ENCODE measurements around the gene GPC6. TPM values are rescaled to one million over a fixed set of nuclear protein-coding genes. Genes with fewer than 3 reads are reported as not detected.

Gene GPC6
- total and polyA plus RNA-seq, 2 donors (not counting 1 experiment from before 2014, with no cell fraction given), result not detected

GRCh38 chr13:94175076-94175475, 948.5 kb downstream of the GPC6 start:
- intact Hi-C loops (cut with micrococcal nuclease), result no loop called here
- no peaks in the 10 kb centered on the region for H3K9me3 ChIP-seq (ENCODE audit: control extremely low read depth in 1 of 3, control insufficient read depth in 2 of 3, insufficient read depth in 1 of 3, low read length in 2 of 3)
- no peak for TF ChIP-seq CTCF (IDR thresholded peaks at IDR 0.05)
- no peak for TF ChIP-seq EZH2 (IDR thresholded peaks at IDR 0.05; ENCODE audit: borderline replicate concordance, insufficient read depth, low read depth, low read length, poor library complexity, severe bottlenecking)
- H3K4me1 ChIP-seq (ENCODE audit: control insufficient read depth in 2 of 2, insufficient read depth in 2 of 2, low read length in 2 of 2), result no peaks in the 10 kb centered on the region
- Mint-ChIP-seq H3K27ac (no peak overlapping the region), H3K4me3 (no peak overlapping the region), H3K9me3 (ENCODE audit: insufficient read depth) (no peaks in the 10 kb centered on the region), H3K27me3 (no peaks in the 10 kb centered on the region), H3K4me1 (no peaks in the 10 kb centered on the region)
- no peak overlapping the region for H2AFZ ChIP-seq (ENCODE audit: insufficient read depth, low read depth, low read length, poor library complexity, severe bottlenecking)
- H3K9ac ChIP-seq (ENCODE audit: low read length), result no peak overlapping the region
- ChIA-PET CTCF (no interaction called here), POLR2A (no interaction called here)
- WGBS (ENCODE audit: insufficient coverage), result no CpG with 5 or more reads among the region's 1 CpG
- DNase-seq (no peak), ATAC-seq (ENCODE audit: low read depth) (no peak)
- H4K20me1 ChIP-seq (ENCODE audit: control insufficient read depth, insufficient read depth, low read length, poor library complexity, severe bottlenecking), result no peaks in the 10 kb centered on the region
- no peak overlapping the region for H3K4me3 ChIP-seq (ENCODE audit: control extremely low read depth in 1 of 5, extremely low read depth in 1 of 5, insufficient read depth in 1 of 5, low read depth in 2 of 5, low read length in 4 of 5)
- no peaks in the 10 kb centered on the region for H3K79me2 ChIP-seq (ENCODE audit: control insufficient read depth, insufficient read depth, low read length)
- no peak overlapping the region for H3K27ac ChIP-seq (ENCODE audit: low read length in 2 of 2)
- H3K36me3 ChIP-seq (replicated peaks in 1 of 2; ENCODE audit: control extremely low read depth in 1 of 2, control insufficient read depth in 1 of 2, extremely low read depth in 1 of 2, insufficient read depth in 2 of 2, low read length in 1 of 2), result no peaks in the 10 kb centered on the region
- no peaks in the 10 kb centered on the region for H3K27me3 ChIP-seq (replicated peaks in 1 of 4; ENCODE audit: control extremely low read depth in 1 of 4, control insufficient read depth in 3 of 4, insufficient read depth in 4 of 4, low read length in 3 of 4)
- no peak overlapping the region for H3K4me2 ChIP-seq (replicated peaks; ENCODE audit: low read depth, low read length, poor library complexity, severe bottlenecking)

GRCh38 chr13:94176561-94176960, 950.0 kb downstream of the GPC6 start:
- no peaks in the 10 kb centered on the region for H3K9me3 ChIP-seq (ENCODE audit: control extremely low read depth in 1 of 3, control insufficient read depth in 2 of 3, insufficient read depth in 1 of 3, low read length in 2 of 3)
- H3K27me3 Mint-ChIP-seq, result no peaks in the 10 kb centered on the region
- no peak overlapping the region for H3K27ac ChIP-seq (ENCODE audit: low read length in 2 of 2)
- no peaks in the 10 kb centered on the region for H4K20me1 ChIP-seq (ENCODE audit: control insufficient read depth, insufficient read depth, low read length, poor library complexity, severe bottlenecking)
- H3K4me1 Mint-ChIP-seq, result no peaks in the 10 kb centered on the region
- H3K4me3 Mint-ChIP-seq, result no peak overlapping the region
- DNase-seq, result no peak
- no peaks in the 10 kb centered on the region for H3K9me3 Mint-ChIP-seq (ENCODE audit: insufficient read depth)
- 10% methylated on average over 2 of the region's 4 CpGs for WGBS (ENCODE audit: insufficient coverage)
- no peak overlapping the region for H3K4me2 ChIP-seq (replicated peaks; ENCODE audit: low read depth, low read length, poor library complexity, severe bottlenecking)
- TF ChIP-seq EZH2 (IDR thresholded peaks at IDR 0.05; ENCODE audit: borderline replicate concordance, insufficient read depth, low read depth, low read length, poor library complexity, severe bottlenecking) (no peak), CTCF (IDR thresholded peaks at IDR 0.05) (no peak)
- H3K79me2 ChIP-seq (ENCODE audit: control insufficient read depth, insufficient read depth, low read length), result no peaks in the 10 kb centered on the region
- peak overlapping the region; percentile 23 for H2AFZ ChIP-seq (ENCODE audit: insufficient read depth, low read depth, low read length, poor library complexity, severe bottlenecking)
- H3K36me3 ChIP-seq (replicated peaks in 1 of 2; ENCODE audit: control extremely low read depth in 1 of 2, control insufficient read depth in 1 of 2, extremely low read depth in 1 of 2, insufficient read depth in 2 of 2, low read length in 1 of 2), result no peaks in the 10 kb centered on the region
- intact Hi-C loops (cut with micrococcal nuclease), result no loop called here
- no peak for ATAC-seq (ENCODE audit: low read depth)
- no peak overlapping the region for H3K4me3 ChIP-seq (ENCODE audit: control extremely low read depth in 1 of 5, extremely low read depth in 1 of 5, insufficient read depth in 1 of 5, low read depth in 2 of 5, low read length in 4 of 5)
- ChIA-PET POLR2A (no interaction called here), CTCF (no interaction called here)
- no peak overlapping the region for H3K27ac Mint-ChIP-seq
- no peaks in the 10 kb centered on the region for H3K27me3 ChIP-seq (replicated peaks in 1 of 4; ENCODE audit: control extremely low read depth in 1 of 4, control insufficient read depth in 3 of 4, insufficient read depth in 4 of 4, low read length in 3 of 4)
- H3K9ac ChIP-seq (ENCODE audit: low read length), result no peak overlapping the region
- H3K4me1 ChIP-seq (ENCODE audit: control insufficient read depth in 2 of 2, insufficient read depth in 2 of 2, low read length in 2 of 2), result no peaks in the 10 kb centered on the region

Data from B cell (primary cell).